Psoas muscle (tissue), 8 donors: Measurements from ENCODE around the gene GGT5. TPM values are rescaled to one million over a fixed set of nuclear protein-coding genes. Genes with fewer than 3 reads are reported as not detected.

ENCODE experiments used
- ATAC-seq, 4 donors: fragments of 200-7000 bp; cut with Tn5 transposase; one replicate each; pipeline ENCODE4 v1.9.1; 2020; ENCODE audit warnings: moderate library complexity in 3 of 4, mild to moderate bottlenecking in 2 of 4
- DNase-seq, 2 donors: peaks; one replicate each; pipeline ENCODE4 v3.0.0-alpha.2; 2020
- H3K27ac ChIP-seq: fragments of 200-600 bp; one replicate; pipeline ENCODE4 v1.8.0; 2022
- H3K27me3 ChIP-seq, 3 donors: fragments of 200-600 bp in 1 of 3; one replicate each; pipeline versions ENCODE4 v1.6.1 to v1.8.0; 2013 to 2022; ENCODE audit warnings: low read length in 2 of 3, mild to moderate bottlenecking in 2 of 3, moderate library complexity in 1 of 3; ENCODE audit not compliant: insufficient read depth in 3 of 3
- H3K36me3 ChIP-seq, 2 donors: fragments of 200-600 bp in 1 of 2; one replicate each; pipeline versions ENCODE4 v1.6.1 to v1.8.0; 2013 to 2022; ENCODE audit warnings: low read depth in 1 of 2, mild to moderate bottlenecking in 1 of 2, moderate library complexity in 1 of 2; ENCODE audit not compliant: insufficient read depth in 1 of 2
- H3K4me1 ChIP-seq: fragments of 200-600 bp; one replicate; pipeline ENCODE4 v1.8.0; 2022
- H3K4me3 ChIP-seq: fragments of 200-600 bp; one replicate; pipeline ENCODE4 v1.8.0; 2022; ENCODE audit warnings: mild to moderate bottlenecking
- H3K9me3 ChIP-seq: fragments of 200-600 bp; one replicate; pipeline ENCODE4 v1.8.0; 2022
- CTCF ChIP-seq: fragments of 200-600 bp; IDR thresholded peaks from one replicate; pipeline ENCODE4 v1.8.0; 2022; ENCODE audit warnings: antibody characterized with exemption
- WGBS, 3 donors: extraction: QIAGEN DNeasy Blood & Tissue Kit; methylation state at CpG; one replicate each; pipeline versions ENCODE4 v1.1.6 to v1.1.7; 2013; 5-methylcytosine and 5-hydroxymethylcytosine counted together
- intact Hi-C, 2 donors: fragments of 100-400 bp; cut with DNase I; formaldehyde crosslinking; loops; one replicate each; pipeline versions ENCODE4 v1.11.0 to v1.14.2; 2022
- polyA plus RNA-seq, 3 donors: library from polyadenylated mRNA; stranded (reverse); fragments of 200-250 nt; gene quantifications; one replicate each; pipeline ENCODE4 v1.2.3, GENCODE V29; 2013
- total RNA-seq, 4 donors: library from RNA; stranded (reverse); fragmentation: NEBNext Ultra II Directional in 2 of 4; extraction: Animal tissue kit (Norgen Biotek cat#: 25700) in 2 of 4; gene quantifications; one replicate each; pipeline versions ENCODE4 v1.2.1 to v1.2.4, GENCODE V29; 2021 to 2023
- donor health status: healthy with polysubstance abuse.
- donor health status: DM: no; HTN: no; CAD: no; lungs with moderate emphysema.
- donor health status: Bipolar disorder and iron deficiency.
- donor health status: healthy.
- donor health status: DM: yes; HTN: yes; CAD: no.
- donor health status: DM: no; HTN: no; CAD: no.
- donor health status: DM: no; HTN: no; CAD: no.
- donor health status: DM: yes; HTN: yes; CAD: no.

The GGT5 gene
- total and polyA plus RNA-seq, 7 donors = 7.3 to 13.7 (median 9.8) TPM

GRCh38 chr22:24233235-24233634 is 11.6 kb downstream of the GGT5 start:
- 96 to 100% (median 97%) methylated on average over 13 of the region's 13 CpGs for WGBS, 3 donors
- no peaks in the 10 kb centered on the region for H3K4me1 ChIP-seq
- H3K4me3 ChIP-seq = no peak overlapping the region
- no peak for TF ChIP-seq CTCF
- no peak for ATAC-seq
- intact Hi-C loops = loop anchor here in 1 of 2 donors (5.0 kb wide), 1 partner anchor 46 kb away; no protein-coding TSS in a partner anchor
- no peaks in the 10 kb centered on the region for H3K36me3 ChIP-seq
- no peak overlapping the region for H3K27ac ChIP-seq
- DNase-seq = no peak
- H3K27me3 ChIP-seq = no peaks in the 10 kb centered on the region
- H3K9me3 ChIP-seq = no peaks in the 10 kb centered on the region

GRCh38 chr22:24232725-24233124 is 12.2 kb downstream of the GGT5 start:
- ATAC-seq = no peak
- Histone ChIP-seq H3K9me3 (no peaks in the 10 kb centered on the region), H3K27ac (no peak overlapping the region), H3K36me3 (no peaks in the 10 kb centered on the region), H3K27me3 (peaks cover 0 to 2% (median 0%) of the 10 kb centered on the region in 3 donors), H3K4me3 (no peak overlapping the region), H3K4me1 (no peaks in the 10 kb centered on the region)
- intact Hi-C loops = loop anchor here in 1 of 2 donors (5.0 kb wide), 1 partner anchor 45 kb away; no protein-coding TSS in a partner anchor
- 90 to 92% (median 90%) methylated on average over 15 of the region's 15 CpGs for WGBS, 3 donors
- no peak for DNase-seq
- TF ChIP-seq CTCF = no peak

GRCh38 chr22:24232124-24232523 is 12.8 kb downstream of the GGT5 start:
- no peak overlapping the region for H3K27ac ChIP-seq
- no peaks in the 10 kb centered on the region for H3K9me3 ChIP-seq
- no peak overlapping the region for H3K4me3 ChIP-seq
- no peaks in the 10 kb centered on the region for H3K4me1 ChIP-seq
- no peak for DNase-seq
- intact Hi-C loops = loop anchor here in 1 of 2 donors (5.0 kb wide), 1 partner anchor 45 kb away; no protein-coding TSS in a partner anchor
- WGBS, 3 donors = 90 to 95% (median 92%) methylated on average over 6 of the region's 6 CpGs
- no peak for ATAC-seq
- H3K27me3 ChIP-seq = peaks cover 0 to 2% (median 0%) of the 10 kb centered on the region in 3 donors
- TF ChIP-seq CTCF = no peak
- H3K36me3 ChIP-seq = no peaks in the 10 kb centered on the region

GRCh38 chr22:24231706-24232105 is 13.2 kb downstream of the GGT5 start:
- WGBS, 3 donors = 88 to 89% (median 88%) methylated on average over 5 to 9 of the region's 9 CpGs
- no peak for TF ChIP-seq CTCF
- DNase-seq (no peak), ATAC-seq (no peak)
- intact Hi-C loops = loop anchor here in 1 of 2 donors (5.0 kb wide), 1 partner anchor 44 kb away; no protein-coding TSS in a partner anchor
- Histone ChIP-seq H3K27me3 (peaks cover 0 to 2% (median 0%) of the 10 kb centered on the region in 3 donors), H3K36me3 (no peaks in the 10 kb centered on the region), H3K4me3 (no peak overlapping the region), H3K9me3 (no peaks in the 10 kb centered on the region), H3K4me1 (no peaks in the 10 kb centered on the region), H3K27ac (no peak overlapping the region)
